Right atrium auricular region (tissue), 2 donors: Measurements from ENCODE around the gene RPL7A. TPM values are rescaled to one million over a fixed set of nuclear protein-coding genes. Genes with fewer than 3 reads are reported as not detected.

ENCODE experiments used
- DNase-seq: peaks from one replicate; pipeline ENCODE4 v3.0.0-alpha.2; 2019; ENCODE audit warnings: low spot score
- H3K27ac ChIP-seq, 2 donors: fragments of 200-600 bp; sonication (generic); 1 replicate in 1 of 2; 2 replicates in 1 of 2; pipeline ENCODE4 v1.5.1; 2016 to 2019
- H3K27me3 ChIP-seq, 2 donors: fragments of 200-600 bp; sonication (generic); one replicate each; pipeline versions ENCODE4 v1.5.1 to v1.6.0; 2017 to 2019
- H3K36me3 ChIP-seq: fragments of 200-600 bp; sonication (generic); one replicate; pipeline ENCODE4 v1.5.1; 2016
- H3K4me1 ChIP-seq, 2 donors: fragments of 200-600 bp; sonication (generic); one replicate each; pipeline versions ENCODE4 v1.5.1 to v1.6.0; 2017 to 2019
- H3K4me3 ChIP-seq, 2 donors: fragments of 200-600 bp; sonication (generic); 1 replicate in 1 of 2; 2 replicates in 1 of 2; pipeline ENCODE4 v1.5.1; 2017 to 2019; ENCODE audit warnings: mild to moderate bottlenecking in 1 of 2, moderate library complexity in 1 of 2
- H3K9me3 ChIP-seq, 2 donors: fragments of 200-600 bp; sonication (generic); one replicate each; pipeline ENCODE4 v1.5.1; 2019
- CTCF ChIP-seq, 2 donors: fragments of 200-600 bp; sonication (generic); IDR thresholded peaks; one replicate each; pipeline ENCODE4 v1.5.1; 2019; ENCODE audit warnings: antibody characterized with exemption in 2 of 2
- total RNA-seq, 2 donors: library from RNA; depleted of rRNA; stranded (reverse); fragments of >200 nt; gene quantifications; one replicate each; pipeline ENCODE4 v1.1.0, GENCODE V29; 2016

Gene RPL7A
- total RNA-seq, 2 donors from 2014 or later, result 739 to 1,208 TPM

GRCh38 chr9:133304477-133305377, 43.3 kb upstream of the RPL7A start:
- Histone ChIP-seq H3K36me3 (no peaks in the 10 kb centered on the region), H3K9me3 (no peaks in the 10 kb centered on the region), H3K4me1 (no peaks in the 10 kb centered on the region), H3K27ac (no peak overlapping the region), H3K27me3 (no peaks in the 10 kb centered on the region), H3K4me3 (no peak overlapping the region)
- DNase-seq, result no peak
- no peak for TF ChIP-seq CTCF (IDR thresholded peaks at IDR 0.05)

- H3K27ac ChIP-seq, result no peak overlapping the region
- H3K4me1 ChIP-seq, result no peaks in the 10 kb centered on the region
- no peak for TF ChIP-seq CTCF (IDR thresholded peaks at IDR 0.05)
- no peaks in the 10 kb centered on the region for H3K27me3 ChIP-seq
- H3K36me3 ChIP-seq, result no peaks in the 10 kb centered on the region
- no peak for DNase-seq
- no peak overlapping the region for H3K4me3 ChIP-seq
- H3K9me3 ChIP-seq, result no peaks in the 10 kb centered on the region
Observed at GRCh38 chr9:133305731-133306130, 42.3 kb upstream of the RPL7A start.

- H3K9me3 ChIP-seq, result no peaks in the 10 kb centered on the region
- no peak for DNase-seq
- no peaks in the 10 kb centered on the region for H3K4me1 ChIP-seq
- no peak overlapping the region for H3K27ac ChIP-seq
- H3K27me3 ChIP-seq, result no peaks in the 10 kb centered on the region
- no peak overlapping the region for H3K4me3 ChIP-seq
- no peaks in the 10 kb centered on the region for H3K36me3 ChIP-seq
- TF ChIP-seq CTCF (IDR thresholded peaks at IDR 0.05), result no peak
Observed at GRCh38 chr9:133306242-133307204, 41.5 kb upstream of the RPL7A start.

- Histone ChIP-seq H3K4me1 (no peaks in the 10 kb centered on the region), H3K27ac (no peak overlapping the region), H3K4me3 (no peak overlapping the region), H3K27me3 (no peaks in the 10 kb centered on the region), H3K9me3 (no peaks in the 10 kb centered on the region), H3K36me3 (no peaks in the 10 kb centered on the region)
- no peak for TF ChIP-seq CTCF (IDR thresholded peaks at IDR 0.05)
- no peak for DNase-seq
Observed at GRCh38 chr9:133307301-133307700, 40.7 kb upstream of the RPL7A start.

GRCh38 chr9:133309608-133310007, 38.4 kb upstream of the RPL7A start:
- Histone ChIP-seq H3K4me3 (no peak overlapping the region), H3K36me3 (no peaks in the 10 kb centered on the region), H3K9me3 (no peaks in the 10 kb centered on the region), H3K27me3 (no peaks in the 10 kb centered on the region), H3K27ac (no peak overlapping the region), H3K4me1 (no peaks in the 10 kb centered on the region)
- no peak for DNase-seq
- TF ChIP-seq CTCF (IDR thresholded peaks at IDR 0.05), result no peak
